IPS-18a (cell line): ENCODE data around the gene LMOD3.

ENCODE experiments used
- H3K27ac ChIP-seq: one replicate; pipeline ENCODE4 v1.5.1; 2013; ENCODE audit warnings: low read length
- H3K27me3 ChIP-seq: one replicate; pipeline ENCODE4 v1.6.1; 2013; ENCODE audit warnings: mild to moderate bottlenecking, low read length; ENCODE audit not compliant: control insufficient read depth, insufficient read depth
- H3K36me3 ChIP-seq: one replicate; pipeline ENCODE4 v1.6.1; 2013; ENCODE audit warnings: low read depth, low read length; ENCODE audit not compliant: control insufficient read depth
- H3K4me1 ChIP-seq: one replicate; pipeline ENCODE4 v1.6.1; 2013; ENCODE audit warnings: low read depth, low read length; ENCODE audit not compliant: control insufficient read depth
- H3K4me3 ChIP-seq: one replicate; pipeline ENCODE4 v1.5.1; 2013; ENCODE audit warnings: low read length
- H3K9ac ChIP-seq: one replicate; pipeline ENCODE4 v1.6.1; 2013; ENCODE audit warnings: mild to moderate bottlenecking, low read length, moderate library complexity
- H3K9me3 ChIP-seq: one replicate; pipeline ENCODE4 v1.6.1; 2013; ENCODE audit warnings: low read depth, low read length; ENCODE audit not compliant: control insufficient read depth

LMOD3 gene

DNA sequence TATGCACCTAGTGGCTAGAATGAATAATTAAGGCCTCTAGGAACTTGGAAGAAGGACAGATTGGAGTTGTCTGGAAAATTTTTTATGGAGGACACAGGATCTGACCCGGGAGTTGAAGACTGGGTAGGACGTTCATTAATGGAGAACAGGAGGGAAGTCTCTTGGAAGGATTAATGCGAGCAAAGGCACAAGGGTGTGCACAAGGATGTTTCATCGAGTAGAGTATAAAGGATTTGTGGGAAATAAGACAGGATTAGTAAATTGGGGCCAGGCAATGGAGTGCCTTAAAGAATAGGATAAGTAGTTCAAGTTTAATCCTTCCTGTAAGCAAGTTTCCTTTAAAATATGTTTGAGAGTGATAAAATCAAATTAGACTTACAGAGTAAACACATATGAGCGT lies 14.6 kb downstream of the LMOD3 start:
- no peaks in the 10 kb centered on the region for H3K27me3 ChIP-seq
- no peak overlapping the region for H3K9ac ChIP-seq
- no peaks in the 10 kb centered on the region for H3K9me3 ChIP-seq
- no peak overlapping the region for H3K4me3 ChIP-seq
- H3K36me3 ChIP-seq = peaks cover 3% of the 10 kb centered on the region
- H3K4me1 ChIP-seq = peaks cover 5% of the 10 kb centered on the region
- H3K27ac ChIP-seq = no peak overlapping the region

- Histone ChIP-seq H3K36me3 (peaks cover 3% of the 10 kb centered on the region), H3K9me3 (no peaks in the 10 kb centered on the region), H3K27ac (no peak overlapping the region), H3K27me3 (no peaks in the 10 kb centered on the region), H3K4me3 (no peak overlapping the region), H3K4me1 (no peaks in the 10 kb centered on the region), H3K9ac (no peak overlapping the region)
These were observed 17.1 kb downstream of the LMOD3 start for GRCh38 chr3:69105320-69105719.

DNA sequence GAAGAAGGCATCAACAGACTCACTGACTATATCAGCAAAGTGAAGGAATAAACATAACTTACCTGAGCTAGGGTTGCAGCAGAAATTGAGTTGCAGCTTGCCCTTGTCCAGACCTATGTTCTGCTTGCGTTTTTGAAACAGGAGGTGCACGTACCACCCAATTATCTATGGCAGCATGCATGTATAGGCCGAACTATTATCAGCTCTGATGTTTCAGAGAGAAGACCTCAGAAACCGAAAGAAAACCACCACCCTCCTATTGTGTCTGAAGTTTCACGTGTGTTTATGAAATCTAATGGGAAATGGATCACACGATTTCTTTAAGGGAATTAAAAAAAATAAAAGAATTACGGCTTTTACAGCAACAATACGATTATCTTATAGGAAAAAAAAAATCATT lies 17.8 kb downstream of the LMOD3 start:
- Histone ChIP-seq H3K27ac (no peak overlapping the region), H3K9me3 (no peaks in the 10 kb centered on the region), H3K27me3 (no peaks in the 10 kb centered on the region), H3K4me3 (no peak overlapping the region), H3K4me1 (no peaks in the 10 kb centered on the region), H3K36me3 (peaks cover 3% of the 10 kb centered on the region), H3K9ac (no peak overlapping the region)

DNA sequence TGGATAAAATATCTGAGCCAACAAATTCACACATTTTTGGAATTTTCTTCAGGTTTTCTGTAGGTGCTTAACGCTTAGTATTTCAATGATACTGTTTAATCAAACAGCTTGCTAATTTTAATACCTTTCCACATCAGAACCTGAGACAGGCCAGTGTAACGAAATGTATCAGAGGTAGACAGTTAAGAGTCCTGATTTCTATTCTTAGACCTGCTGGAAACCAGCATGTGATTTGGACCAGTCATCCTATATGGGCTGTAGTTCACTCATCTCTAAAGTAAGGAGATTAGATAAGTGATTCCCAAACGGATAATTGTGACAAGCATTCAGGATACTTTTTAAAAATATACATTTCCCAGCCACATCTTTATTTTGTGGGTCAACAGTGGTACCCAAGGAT lies 19.3 kb downstream of the LMOD3 start:
- Histone ChIP-seq H3K36me3 (peaks cover 3% of the 10 kb centered on the region), H3K27ac (no peak overlapping the region), H3K4me1 (no peaks in the 10 kb centered on the region), H3K9me3 (no peaks in the 10 kb centered on the region), H3K27me3 (no peaks in the 10 kb centered on the region), H3K4me3 (no peak overlapping the region), H3K9ac (no peak overlapping the region)

GRCh38 chr3:69102384-69102783 lies 20.0 kb downstream of the LMOD3 start:
- Histone ChIP-seq H3K36me3 (peaks cover 3% of the 10 kb centered on the region), H3K4me1 (no peaks in the 10 kb centered on the region), H3K27me3 (no peaks in the 10 kb centered on the region), H3K9ac (no peak overlapping the region), H3K27ac (no peak overlapping the region), H3K9me3 (no peaks in the 10 kb centered on the region), H3K4me3 (no peak overlapping the region)

DNA sequence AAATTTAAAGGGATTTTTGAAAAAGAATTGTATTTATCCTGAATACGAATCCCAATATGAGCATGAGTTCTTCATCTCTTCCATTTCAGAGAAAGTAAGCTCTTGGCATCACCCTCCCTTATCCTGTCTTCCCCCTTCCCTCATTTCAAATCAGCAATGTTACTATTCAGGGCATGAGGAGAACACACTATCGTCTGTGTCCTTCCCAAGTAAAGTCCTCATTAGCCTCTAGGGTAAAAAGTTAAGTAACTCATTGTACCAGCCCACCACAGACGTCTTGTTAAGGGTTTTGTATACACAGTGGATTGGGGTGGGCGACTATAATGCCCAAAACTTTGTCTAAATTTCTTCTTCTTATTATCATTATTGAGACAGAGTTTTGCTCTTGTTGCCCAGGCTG lies 22.8 kb downstream of the LMOD3 start:
- no peak overlapping the region for H3K9ac ChIP-seq
- no peaks in the 10 kb centered on the region for H3K9me3 ChIP-seq
- H3K36me3 ChIP-seq = no peaks in the 10 kb centered on the region
- H3K4me3 ChIP-seq = no peak overlapping the region
- no peak overlapping the region for H3K27ac ChIP-seq
- H3K4me1 ChIP-seq = peaks cover 5% of the 10 kb centered on the region
- no peaks in the 10 kb centered on the region for H3K27me3 ChIP-seq

DNA sequence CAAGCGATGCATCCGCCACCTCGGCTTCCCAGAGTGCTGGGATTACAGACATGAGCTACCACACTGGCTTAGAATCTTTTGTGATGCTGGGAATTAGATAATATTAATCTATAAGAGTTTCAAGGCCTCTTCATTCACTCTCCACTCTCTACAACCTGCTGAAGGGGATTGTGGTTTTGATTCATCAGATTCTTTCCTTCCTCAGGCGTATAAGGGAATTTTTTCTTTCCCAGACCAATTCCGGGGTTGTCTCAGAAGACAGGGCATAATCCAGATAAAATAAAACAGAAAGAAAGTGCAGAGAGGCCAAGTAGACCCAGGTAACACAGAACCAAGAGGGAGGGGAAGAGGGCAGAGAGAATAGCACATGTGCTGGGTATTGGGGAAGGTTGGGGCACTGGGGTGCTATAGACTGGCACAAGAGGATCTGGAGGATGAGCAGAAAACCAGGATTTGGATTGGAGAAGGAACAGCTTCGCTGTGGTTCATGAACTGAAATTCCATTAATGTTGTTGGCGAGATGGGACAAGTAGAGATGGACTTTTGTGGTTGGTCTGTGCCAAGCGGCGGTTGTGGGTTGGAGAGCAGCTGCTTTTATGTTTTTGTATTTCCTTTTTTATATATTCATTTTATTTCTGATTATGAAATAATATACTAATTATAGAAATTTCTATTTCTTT lies 24.8 kb downstream of the LMOD3 start:
- Histone ChIP-seq H3K27me3 (no peaks in the 10 kb centered on the region), H3K4me3 (no peak overlapping the region), H3K36me3 (no peaks in the 10 kb centered on the region), H3K4me1 (peaks cover 5% of the 10 kb centered on the region), H3K9me3 (no peaks in the 10 kb centered on the region), H3K9ac (no peak overlapping the region), H3K27ac (no peak overlapping the region)

DNA sequence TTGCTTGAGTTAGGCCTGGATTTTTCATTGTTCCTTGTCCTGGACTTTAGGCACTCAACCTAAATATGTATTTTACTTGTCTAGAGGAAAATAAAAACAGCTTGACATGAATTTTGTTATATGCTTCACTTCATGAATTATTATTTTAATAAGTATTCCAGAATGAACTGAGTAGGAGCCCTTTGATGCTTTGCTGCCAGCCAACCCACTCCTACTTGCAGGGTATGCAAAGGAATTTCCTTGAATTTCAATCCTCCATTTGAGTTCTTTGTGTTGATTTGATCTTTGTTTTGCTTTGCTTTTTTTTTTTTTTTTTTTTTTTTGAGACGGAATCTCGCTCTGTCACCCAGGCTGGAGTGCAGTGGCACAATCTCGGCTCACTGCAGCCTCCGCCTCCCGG lies 26.1 kb downstream of the LMOD3 start:
- Histone ChIP-seq H3K9ac (no peak overlapping the region), H3K4me3 (no peak overlapping the region), H3K27ac (no peak overlapping the region), H3K27me3 (no peaks in the 10 kb centered on the region), H3K9me3 (no peaks in the 10 kb centered on the region), H3K4me1 (peaks cover 11% of the 10 kb centered on the region), H3K36me3 (no peaks in the 10 kb centered on the region)

DNA sequence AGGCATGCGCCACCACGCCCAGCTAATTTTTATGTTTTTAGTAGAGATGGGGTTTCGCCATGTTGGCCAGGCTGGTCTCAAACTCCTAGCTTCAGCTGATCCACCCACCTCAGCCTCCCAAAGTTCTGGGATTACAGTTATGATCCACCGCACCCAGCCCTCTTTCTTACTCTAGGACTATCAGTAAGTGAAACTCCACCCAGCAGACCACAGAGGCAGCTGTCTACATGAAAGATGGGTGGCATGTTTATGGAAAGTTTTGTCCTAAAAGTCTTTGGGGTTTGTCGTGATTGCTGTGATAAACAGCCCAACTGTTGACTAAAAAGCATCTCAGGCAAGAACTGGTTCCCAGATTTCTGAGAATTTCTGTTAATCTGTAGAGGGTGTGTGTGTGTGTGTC lies 26.8 kb downstream of the LMOD3 start:
- no peaks in the 10 kb centered on the region for H3K9me3 ChIP-seq
- no peaks in the 10 kb centered on the region for H3K36me3 ChIP-seq
- H3K27ac ChIP-seq = no peak overlapping the region
- H3K27me3 ChIP-seq = no peaks in the 10 kb centered on the region
- H3K4me3 ChIP-seq = no peak overlapping the region
- peaks cover 11% of the 10 kb centered on the region for H3K4me1 ChIP-seq
- no peak overlapping the region for H3K9ac ChIP-seq

DNA sequence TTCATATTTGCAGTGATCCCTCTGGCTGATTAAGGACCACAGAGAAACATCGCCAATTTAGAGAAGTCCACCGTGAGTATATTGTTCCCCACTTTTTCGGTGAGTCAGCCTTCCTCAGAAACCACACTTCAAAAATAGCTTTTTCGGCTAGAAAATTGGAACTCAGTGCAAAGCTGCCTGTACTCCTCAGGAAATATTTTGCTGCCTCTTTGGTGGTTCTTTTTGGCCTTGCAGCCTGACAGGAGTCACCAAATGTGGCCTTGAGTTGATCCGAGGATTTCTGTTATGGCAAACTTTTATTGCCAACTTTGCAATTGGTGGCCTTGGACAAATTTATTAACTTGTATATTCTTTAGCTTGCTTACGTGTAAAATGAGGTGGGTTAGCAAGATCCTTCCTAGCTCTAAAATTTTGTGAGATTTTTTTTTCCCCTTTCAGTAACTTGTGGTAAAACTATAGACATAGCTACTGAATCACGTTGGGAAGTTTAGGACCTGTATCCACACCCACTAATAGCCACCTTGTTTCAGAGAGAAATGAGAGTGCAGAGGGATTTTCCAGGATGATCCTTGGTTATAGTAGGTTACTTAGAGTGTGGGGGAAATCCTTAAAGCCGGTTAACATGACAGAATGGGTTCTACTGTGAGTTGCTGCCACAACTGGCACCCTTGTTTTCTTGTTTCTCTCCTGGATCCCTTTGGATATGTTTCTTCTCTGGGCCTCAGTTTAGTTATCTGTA lies 27.8 kb downstream of the LMOD3 start:
- Histone ChIP-seq H3K27me3 (no peaks in the 10 kb centered on the region), H3K4me1 (peaks cover 15% of the 10 kb centered on the region), H3K27ac (no peak overlapping the region), H3K4me3 (no peak overlapping the region), H3K9me3 (no peaks in the 10 kb centered on the region), H3K36me3 (no peaks in the 10 kb centered on the region), H3K9ac (no peak overlapping the region)

GRCh38 chr3:69092030-69092516 lies 30.3 kb downstream of the LMOD3 start:
- Histone ChIP-seq H3K27me3 (no peaks in the 10 kb centered on the region), H3K36me3 (no peaks in the 10 kb centered on the region), H3K27ac (no peak overlapping the region), H3K4me1 (peaks cover 20% of the 10 kb centered on the region), H3K9ac (no peak overlapping the region), H3K4me3 (no peak overlapping the region), H3K9me3 (no peaks in the 10 kb centered on the region)
